HG02840 (cell line): Measurements from ENCODE around the gene CCR9.
"Not testable (repeated sequence)": the region's sequence is repeated elsewhere in the genome, so short reads cannot be mapped to it uniquely, and the experiment has no call there.

Experiments
- ATAC-seq: cut with Tn5 transposase; IDR thresholded peaks from one replicate; pipeline ENCODE4 v1.9.1; 2021; ENCODE audit warnings: mild to moderate bottlenecking, moderate library complexity, moderate number of reproducible peaks; ENCODE audit not compliant: unreplicated experiment, low FRiP score

Gene CCR9, protein sequence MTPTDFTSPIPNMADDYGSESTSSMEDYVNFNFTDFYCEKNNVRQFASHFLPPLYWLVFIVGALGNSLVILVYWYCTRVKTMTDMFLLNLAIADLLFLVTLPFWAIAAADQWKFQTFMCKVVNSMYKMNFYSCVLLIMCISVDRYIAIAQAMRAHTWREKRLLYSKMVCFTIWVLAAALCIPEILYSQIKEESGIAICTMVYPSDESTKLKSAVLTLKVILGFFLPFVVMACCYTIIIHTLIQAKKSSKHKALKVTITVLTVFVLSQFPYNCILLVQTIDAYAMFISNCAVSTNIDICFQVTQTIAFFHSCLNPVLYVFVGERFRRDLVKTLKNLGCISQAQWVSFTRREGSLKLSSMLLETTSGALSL

DNA sequence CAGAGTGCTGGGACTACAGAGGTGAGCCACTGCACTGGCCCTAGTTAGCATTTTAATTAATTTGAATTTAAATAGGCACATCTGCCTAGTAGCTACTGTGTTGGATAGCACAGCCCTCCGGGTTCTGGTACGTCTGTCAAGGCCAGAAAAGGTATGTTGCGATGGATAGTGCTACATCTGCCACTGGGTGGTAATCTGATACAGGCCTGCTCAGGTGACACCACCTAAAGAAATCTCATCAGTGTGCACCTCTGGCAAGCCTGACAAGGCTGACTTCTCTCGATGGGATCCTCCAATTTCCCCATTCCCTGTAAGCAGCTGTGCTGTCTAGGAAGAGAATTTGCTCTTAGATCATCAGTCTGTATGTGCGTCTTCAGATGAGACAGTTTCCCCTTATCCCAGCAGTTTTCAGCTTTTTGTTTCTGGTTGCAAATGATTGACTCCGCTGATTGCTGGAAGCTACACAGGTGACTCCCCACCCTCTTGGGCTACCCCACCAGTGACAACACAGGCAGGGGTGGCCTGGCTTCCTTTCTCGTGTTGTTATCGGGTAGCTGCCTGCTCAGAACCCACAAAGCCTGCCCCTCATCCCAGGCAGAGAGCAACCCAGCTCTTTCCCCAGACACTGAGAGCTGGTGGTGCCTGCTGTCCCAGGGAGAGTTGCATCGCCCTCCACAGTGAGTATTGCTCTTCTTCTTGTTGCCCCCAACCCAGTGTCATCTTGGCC, at the start of gene CCR9:
Gene CCR9, plus strand, starts transcription at position 565 of the 727 bp plus-strand sequence. CDS start 8,391 bp downstream, outside the sequence.
- no peak for ATAC-seq

DNA sequence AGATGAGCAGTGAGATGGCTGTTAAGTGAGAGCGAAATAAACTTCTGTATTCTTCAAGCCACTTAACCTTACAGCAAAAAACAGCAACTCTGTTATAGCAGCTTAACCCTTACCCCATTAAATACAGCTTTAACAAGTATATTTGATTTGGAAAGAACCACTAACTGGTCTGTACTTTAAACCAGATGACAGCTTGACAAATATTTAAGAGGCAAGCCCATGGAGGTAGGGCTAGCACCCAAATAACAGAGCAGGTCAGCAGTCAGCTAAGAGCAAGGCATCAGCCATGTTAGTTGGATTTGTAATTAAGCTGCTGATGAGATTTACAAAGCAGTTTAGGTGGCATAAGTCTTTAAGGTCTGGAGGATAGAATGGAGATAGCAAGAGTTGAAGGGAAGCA, 47.9 kb upstream of the CCR9 start:
- no peak for ATAC-seq

DNA sequence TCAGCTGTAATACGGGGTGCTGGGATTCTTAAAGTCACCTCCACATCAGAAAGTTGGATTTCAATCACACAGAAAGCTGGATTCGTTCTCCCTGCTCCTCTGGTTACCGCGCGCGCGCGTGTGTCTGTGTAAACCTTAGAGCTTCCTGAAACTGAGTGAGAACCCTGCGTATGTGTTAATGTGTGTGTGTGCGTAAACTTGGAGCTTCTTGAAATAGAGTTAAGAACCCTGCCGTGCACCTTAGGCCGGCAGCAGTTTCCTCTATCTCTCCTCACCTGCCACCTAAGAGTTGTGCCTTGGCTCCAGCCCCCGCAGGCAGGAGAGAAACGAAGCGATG, 45.0 kb upstream of the CCR9 start:
- peak; percentile 22 for ATAC-seq

DNA sequence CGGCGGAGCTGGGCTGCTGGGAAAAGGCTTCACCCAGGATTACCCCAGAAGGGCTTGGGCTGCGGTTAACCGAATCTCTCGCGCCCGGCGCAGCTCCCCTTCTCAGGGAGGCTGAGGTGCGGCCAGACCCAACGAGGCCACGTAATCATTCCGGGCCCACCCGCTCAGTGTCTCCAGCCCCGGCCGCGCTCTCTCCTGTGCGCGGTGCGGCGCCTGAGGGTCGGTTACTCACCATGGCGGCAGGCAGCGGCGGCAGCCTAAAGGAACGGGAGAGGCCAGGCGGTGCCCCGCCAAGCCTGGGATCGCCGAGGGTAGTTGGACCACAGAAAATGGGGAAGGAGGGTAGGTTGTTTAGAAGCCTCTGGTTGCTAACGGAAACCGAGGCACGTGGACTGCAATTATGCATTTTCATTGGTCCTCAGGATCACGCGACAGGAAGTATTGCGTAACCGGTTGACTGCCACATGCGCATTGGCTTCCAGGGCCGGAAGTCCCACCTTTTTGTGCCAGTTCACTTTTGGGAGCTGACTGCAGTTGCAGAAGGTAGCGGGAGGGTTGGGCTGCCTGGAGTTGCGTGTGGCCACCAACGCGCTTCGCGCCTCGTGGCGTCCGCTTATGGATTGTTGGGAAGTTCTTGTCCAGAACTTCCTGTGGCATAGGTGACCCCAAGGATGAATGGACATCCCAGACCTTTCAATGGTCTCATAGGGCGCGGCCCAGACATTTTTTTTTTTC, 44.4 kb upstream of the CCR9 start, which contains the start of gene LZTFL1:
Gene LZTFL1, minus strand, starts transcription at position 363 of the 735 bp plus-strand sequence. Its CDS starts 128 bp downstream, at position 235.
- peak; percentile 90 for ATAC-seq

DNA sequence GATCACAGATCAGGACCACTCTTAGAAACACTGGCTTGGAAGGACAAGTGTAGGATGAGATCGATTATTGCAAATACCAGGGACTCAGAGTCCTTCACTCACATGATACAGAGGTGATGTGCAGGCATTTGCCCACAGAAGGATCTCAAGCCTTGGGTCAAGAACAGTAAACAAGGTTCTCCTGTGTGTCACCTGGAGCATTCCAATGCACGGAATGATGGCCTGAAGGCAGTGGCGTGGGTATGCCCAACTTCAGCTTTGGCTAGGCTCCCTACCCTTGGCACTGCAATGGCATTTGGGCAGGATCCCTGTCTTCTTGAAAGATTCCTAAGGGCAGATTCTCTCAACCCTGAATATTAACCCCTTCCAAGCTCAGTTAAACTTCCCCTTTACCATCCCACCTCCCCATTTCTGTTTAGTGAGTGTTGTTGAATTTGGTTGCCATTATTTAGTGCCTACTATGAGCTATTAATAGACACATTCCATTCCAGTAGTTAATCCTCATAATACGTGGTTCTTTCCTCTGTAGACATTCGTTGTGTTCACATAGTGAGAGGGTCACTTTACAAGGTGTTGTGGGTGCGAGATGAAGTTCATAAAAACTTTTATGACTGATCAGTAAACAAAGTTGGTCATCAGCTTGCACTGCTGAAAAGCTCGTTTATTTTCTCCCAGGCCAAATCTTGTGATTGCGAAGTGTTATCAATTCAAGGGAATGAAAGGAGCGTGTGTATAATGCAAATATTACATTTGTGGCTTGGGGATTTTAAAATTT, 43.3 kb upstream of the CCR9 start:
- ATAC-seq = no peak

DNA sequence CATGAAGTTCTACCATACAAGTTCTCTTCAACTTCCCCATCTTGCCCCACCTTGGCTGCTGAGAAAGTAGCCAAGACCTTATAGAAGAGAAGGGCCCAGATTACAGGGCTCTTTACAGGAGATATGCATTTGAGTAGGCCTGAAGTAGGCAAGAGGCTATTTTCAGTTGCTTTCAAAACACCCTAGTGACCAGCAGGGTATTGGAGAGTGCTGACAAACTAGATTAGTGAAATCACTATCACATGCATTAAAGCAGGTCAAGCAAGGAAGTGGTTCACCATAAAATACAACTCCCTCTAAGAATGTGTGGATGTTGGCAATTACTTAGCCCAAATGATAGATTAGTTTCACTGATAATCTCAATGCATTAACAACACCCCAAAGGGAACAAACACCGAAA, 41.7 kb upstream of the CCR9 start:
- ATAC-seq = no peak

DNA sequence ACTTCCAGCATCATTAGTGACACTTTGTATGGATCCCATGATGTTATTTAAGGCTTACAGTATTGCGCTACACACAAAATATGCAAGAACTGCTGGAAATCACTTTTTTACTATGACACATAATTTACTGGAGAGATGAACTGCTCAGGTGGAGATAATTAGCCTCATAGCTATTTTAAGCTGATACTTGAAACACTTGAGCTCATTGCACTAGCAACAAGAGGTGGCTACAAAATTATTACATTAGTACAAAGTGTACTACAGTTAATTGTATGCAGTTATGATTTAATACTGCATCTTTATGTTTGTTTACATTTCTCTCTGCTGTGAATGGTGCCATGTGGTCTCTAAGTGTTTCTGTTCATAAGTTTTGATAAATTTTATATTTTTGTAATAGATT, 38.0 kb upstream of the CCR9 start:
- ATAC-seq = no peak

DNA sequence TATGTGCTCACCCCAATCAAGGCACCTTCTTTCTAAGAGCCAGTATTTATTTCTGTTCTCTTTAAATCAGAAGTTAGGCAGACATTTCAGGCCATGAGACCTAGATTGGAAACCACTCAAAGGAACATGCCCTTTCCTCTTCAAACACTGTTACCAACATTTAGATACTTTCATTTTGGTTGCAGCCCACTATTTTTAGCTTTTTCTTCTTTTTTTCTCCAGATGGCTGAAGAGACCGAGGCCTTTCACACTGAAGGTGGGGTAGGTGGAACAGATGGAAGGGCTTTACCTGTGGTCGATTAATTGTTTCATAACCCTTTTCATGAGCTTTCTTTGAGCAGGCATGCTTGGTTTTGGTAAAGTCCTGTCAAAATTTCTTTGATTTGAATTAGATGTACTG, 33.5 kb upstream of the CCR9 start:
- no peak for ATAC-seq

DNA sequence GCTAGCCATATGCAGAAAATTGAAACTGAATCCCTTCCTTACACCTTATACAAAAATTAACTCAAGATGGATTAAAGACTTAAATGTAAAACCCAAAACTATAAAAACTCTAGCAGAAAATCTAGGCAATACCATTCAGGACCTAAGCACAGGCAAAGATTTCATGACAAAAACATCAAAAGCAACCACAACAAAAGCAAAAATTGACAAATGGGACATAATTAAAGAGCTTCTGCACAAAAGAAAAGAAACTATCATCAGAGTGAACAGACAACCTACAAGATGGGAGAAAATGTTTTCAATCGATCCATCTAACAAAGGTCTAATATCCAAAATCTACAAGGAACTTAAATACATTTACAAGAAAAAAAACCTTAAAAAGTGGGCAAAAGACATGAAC, 30.0 kb upstream of the CCR9 start:
- ATAC-seq = not testable (repeated sequence)

DNA sequence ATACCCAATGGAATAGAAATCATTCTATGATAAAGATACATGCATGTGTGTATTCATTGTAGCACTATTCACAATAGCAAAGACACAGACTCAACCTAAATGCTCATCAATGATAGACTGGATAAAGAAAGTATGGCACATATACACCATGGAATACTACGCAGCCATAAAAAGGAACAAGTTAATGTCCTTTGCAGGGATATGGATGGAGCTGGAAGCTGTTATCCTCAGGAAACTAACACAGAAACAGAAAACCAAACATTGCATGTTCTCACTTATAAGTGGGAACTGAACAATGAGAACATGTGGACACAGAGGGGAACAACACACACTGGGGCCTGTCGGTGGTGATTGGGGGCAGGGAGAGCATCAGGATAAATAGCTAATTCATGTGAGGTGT, 29.3 kb upstream of the CCR9 start:
- ATAC-seq = not testable (repeated sequence)

DNA sequence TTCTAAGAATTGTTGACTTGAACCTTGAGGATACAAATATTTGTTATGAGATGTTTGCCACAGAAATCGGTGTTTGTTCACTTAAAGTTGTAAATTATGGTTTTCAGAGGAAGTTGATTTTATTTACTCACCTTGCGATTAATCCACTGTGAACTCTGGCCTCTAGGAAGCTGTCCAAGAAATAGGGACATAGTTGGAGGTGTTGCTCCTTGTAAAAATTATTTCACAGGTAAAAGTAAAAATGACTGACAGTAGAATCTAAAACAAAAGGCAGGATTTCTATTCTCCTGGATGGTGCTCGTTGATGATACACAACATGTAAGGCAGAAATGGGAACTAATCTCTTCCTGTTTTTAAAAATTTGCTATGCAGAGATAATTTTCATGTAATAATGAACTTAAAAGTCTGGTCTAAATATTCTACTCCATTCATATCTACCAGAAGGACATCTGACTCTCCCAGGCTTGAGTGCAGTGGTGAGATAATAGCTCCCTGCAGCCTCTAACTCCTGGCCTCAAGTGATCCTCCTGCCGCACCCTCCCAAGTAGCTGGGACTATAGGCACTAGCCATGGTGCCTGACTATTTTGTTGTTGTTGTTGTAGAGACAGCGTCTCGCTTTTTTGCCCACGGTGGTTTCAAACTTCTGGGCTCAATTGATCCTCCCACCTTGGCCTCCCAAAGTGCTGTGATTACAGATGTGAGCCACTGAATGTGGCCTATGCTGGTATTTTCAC, 27.4 kb upstream of the CCR9 start:
- no peak for ATAC-seq

DNA sequence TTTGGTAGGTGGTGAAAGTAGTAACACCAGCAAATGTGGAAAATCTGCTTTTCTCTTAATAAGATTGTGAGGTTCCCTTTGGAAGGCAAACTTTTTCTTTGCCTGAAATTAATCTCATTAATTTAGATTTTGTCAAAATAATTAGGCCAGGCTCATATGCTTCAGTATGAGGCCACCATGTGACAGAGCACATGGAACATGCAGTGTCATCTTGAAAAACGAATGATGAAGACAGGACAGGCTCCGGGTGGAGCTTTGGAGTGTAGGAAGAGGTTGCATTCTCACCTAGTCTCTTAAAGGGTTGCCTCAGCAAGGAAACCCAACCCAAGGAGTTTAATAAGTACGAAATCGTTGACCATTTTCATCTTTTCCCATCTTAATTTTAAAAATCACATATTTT, 25.9 kb upstream of the CCR9 start:
- ATAC-seq = no peak

DNA sequence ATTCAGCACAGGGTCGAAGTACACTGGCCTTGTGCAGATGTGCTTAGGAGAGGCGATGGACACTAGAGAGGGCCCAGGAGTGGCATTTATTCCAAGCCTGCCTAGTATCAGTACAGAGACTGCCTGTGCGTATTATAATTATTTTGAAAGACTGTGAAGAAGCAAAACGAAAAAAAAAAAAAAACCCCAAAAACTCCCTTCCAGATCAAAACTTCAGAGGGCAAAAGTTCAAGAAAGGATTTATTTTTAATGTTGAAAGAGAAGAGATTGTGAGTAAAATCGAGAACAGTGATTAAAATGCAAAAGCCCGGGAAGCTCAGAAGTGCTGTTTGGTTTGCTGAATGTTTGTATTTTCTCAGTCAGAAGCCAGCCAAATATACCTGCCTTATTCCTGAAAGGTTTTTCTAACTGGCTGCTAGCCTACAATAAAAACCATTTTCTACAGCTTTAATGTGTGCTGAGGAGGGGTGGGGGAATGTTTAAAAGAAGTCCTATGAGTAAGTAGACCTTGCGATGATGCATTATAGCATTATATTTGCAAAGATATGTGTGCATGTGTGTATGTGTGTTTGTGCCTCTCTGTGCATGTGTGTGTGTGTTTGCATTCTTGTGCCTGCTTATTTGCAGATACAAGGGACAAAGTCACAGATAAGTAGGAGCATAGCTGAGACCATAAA, 25.2 kb upstream of the CCR9 start:
- peak; percentile 55 for ATAC-seq

DNA sequence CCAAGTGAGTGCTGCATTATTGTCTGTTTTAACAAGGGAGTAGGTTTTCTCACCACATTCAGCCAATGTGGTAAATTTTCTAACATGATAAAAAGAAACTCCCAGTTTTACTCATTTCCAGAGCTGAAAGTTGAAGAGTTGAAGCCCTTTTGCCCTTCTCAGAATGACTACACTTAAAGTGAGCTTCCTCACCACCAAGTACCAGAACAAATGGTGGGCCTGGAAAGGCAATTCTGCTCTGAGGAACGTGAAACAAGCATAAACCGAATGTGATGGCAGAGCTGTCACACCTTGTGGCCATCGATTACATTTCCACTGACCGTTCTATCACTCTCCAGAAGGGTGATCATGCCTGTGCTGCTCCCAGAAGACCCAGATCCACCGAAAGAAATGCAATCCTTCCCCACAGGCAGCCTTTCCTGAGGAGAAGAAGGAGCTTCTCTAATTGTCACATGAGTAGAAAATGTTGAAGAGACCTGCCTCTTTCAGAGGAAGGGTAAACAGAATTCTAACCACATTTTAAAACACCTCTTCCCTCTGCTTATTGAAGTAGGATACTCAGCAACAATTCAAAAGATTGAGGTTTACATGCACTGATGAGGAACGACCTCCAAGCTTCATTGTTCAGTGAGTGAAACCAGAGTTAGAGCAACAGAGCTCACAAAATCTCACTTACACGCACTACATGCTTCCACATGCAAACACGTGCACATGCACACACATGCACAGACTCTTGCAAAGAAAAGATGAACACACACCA, 21.4 kb upstream of the CCR9 start:
- peak; percentile 57 for ATAC-seq

DNA sequence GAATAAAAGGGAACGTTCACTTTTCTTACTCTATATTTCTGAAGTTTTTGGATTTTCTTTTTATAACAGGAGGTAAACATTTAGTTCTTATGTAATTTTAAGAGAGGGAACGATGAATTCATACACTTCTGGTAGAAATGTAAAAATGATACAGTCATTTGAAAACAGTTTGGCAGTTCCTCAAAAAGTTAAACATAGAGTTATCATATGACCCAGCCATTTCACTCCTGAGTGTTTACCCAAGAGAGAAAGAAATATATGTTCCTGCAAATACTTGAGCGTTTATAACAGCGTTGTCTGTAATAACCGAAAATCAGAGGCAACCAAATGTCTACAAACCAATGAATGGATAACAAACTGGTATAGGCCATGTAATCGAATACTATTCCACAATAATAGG, 20.8 kb upstream of the CCR9 start:
- ATAC-seq = no peak

DNA sequence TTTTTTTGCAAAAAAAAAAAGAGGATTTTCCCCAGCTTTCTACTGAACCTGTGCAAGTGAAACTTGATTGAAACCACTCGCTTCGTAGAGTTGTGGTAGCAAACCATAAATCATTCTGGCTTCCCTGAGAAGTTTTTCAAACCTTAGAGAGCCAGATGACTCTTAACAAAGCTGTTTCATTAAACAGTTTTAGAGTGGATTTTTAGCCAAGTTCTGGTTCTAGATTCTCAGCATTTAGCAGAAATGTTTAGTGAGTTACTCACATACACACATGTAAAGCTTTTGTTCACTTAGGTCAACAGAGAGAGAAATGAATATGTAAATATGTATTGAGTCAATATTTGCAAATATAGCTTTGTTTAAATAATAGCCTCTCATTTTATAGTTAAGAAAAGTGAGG, 18.1 kb upstream of the CCR9 start:
- ATAC-seq = no peak

DNA sequence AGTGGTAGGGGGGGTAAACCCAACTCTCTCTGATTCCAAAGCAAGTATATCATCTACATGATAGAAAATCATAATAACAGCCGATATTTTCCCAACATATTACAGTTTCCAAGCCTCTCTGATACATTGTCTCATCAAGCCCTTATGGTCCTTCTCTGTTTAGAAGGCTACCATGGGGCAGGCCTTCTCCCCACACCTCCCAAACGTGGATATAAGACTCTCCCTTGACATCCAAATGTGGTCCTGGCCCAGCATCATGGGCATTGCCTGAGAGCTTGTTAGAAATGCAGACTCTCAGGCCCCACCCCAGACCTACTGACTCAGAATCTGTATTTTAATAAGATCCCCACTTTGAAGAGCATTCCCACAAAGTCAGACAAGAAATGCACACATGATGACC, 17.7 kb upstream of the CCR9 start:
- ATAC-seq = no peak

DNA sequence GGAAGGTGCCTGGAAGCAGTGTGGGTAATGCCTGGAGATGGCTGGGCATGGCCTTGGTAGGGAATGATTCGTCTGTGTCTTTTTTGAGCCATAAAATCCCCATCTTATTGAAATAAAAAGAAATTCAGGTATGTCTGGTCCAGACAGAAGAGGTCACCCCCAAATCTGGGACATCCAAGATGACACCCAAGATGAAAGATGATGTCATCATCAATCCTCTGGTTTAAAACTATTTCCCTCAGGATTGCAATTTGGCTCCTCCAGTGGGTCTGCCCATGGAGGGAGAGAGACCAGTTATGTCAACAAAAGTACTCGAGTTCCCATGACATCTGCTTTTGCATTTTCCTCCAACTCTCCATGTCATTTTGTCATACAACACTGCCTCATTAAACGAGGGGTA, 16.7 kb upstream of the CCR9 start:
- ATAC-seq = no peak

DNA sequence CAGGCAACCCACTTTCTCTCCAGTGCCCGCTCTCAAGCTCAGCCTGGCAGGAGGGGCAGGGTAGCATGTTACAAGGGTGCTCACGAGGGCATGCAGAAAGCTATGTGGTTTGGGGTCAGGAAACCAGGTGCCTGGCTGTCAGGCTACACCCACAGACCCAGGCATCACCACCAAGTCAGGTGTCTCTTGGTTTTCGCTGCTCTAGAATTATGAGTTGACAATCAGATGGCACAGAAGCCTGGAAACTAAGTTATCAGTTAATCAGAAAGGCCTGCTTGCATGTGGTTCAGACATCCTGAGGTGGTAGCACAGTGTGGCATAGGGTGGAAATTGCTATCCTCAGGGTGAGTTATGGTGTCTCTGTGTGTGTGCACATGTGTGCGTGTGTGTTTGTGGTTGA, 16.2 kb upstream of the CCR9 start:
- ATAC-seq = no peak
